Measurements from ENCODE around the gene PLXND1.

PLXND1 gene

DNA sequence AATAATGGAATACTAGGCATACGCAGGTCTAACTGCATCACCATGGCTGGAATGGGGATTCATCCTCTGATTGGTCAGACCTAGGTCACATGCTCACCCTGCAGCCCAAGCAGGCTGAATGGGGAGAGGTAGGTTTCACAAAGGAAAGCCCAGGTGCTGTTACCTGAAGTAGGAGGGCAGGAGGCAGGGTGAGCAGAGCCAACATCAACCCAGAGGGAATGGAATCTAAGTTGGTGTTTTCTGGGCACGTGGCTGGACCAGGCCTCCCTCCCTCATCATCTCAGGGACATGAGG is 70.2 kb downstream of the PLXND1 start:
- ATAC-seq = no peak
- peaks cover 9% of the 10 kb centered on the region for H3K4me1 Mint-ChIP-seq
- DNase-seq (ENCODE audit: low spot score in 2 of 2) = no peak
- H3K9me3 Mint-ChIP-seq = no peaks in the 10 kb centered on the region
- no peak overlapping the region for H3K4me3 Mint-ChIP-seq
- H3K36me3 Mint-ChIP-seq = no peaks in the 10 kb centered on the region
- no peak overlapping the region for H3K27ac Mint-ChIP-seq

DNA sequence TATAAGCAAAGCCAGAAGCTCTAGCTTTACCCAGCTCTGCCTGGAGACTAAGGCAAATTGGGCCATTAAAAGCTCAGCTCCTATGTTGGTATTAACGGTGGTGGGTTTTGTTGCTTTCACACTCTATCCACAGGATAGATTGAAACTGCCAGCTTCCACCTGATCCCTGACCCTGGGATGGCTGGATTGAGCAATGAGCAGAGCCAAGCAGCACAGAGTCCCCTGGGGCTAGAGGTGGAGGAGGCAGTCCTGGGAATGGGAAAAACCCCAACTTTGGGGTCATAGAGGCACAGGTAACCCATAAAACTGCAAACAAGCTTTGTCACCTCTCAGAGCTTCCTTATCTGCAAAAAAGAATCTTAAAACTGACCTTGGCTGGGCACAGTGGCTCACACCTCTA is 71.4 kb downstream of the PLXND1 start:
- no peaks in the 10 kb centered on the region for H3K36me3 Mint-ChIP-seq
- no peaks in the 10 kb centered on the region for H3K9me3 Mint-ChIP-seq
- no peak overlapping the region for H3K4me3 Mint-ChIP-seq
- no peak for DNase-seq (ENCODE audit: low spot score in 2 of 2)
- peaks cover 9% of the 10 kb centered on the region for H3K4me1 Mint-ChIP-seq
- ATAC-seq = no peak
- H3K27ac Mint-ChIP-seq = peak overlapping the region; percentile 34

DNA sequence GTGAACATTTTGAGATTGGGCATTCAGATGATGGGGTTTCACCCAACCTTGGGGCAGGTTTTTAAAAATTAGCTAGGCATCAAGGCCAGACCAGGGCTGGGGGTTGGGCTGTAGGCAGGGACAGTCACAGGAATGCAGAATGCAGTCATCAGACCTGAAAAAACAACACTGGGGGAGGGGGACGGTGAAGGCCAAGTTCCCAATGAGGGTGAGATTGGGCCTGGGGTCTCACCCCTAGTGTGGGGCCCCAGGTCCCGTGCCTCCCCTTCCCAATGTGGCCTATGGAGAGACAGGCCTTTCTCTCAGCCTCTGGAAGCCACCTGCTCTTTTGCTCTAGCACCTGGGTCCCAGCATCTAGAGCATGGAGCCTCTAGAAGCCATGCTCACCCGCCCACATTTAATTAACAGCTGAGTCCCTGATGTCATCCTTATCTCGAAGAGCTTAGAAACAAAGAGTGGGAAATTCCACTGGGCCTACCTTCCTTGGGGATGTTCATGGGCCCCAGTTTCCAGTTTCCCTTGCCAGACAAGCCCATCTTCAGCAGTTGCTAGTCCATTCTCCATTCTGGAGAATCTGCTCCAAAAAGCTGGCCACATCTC is 71.9 kb downstream of the PLXND1 start:
- DNase-seq (ENCODE audit: low spot score in 2 of 2) (no peak), ATAC-seq (no peak)
- Mint-ChIP-seq H3K4me1 (peaks cover 9% of the 10 kb centered on the region), H3K9me3 (no peaks in the 10 kb centered on the region), H3K36me3 (no peaks in the 10 kb centered on the region), H3K27ac (peak overlapping the region; percentile 34), H3K4me3 (no peak overlapping the region)

DNA sequence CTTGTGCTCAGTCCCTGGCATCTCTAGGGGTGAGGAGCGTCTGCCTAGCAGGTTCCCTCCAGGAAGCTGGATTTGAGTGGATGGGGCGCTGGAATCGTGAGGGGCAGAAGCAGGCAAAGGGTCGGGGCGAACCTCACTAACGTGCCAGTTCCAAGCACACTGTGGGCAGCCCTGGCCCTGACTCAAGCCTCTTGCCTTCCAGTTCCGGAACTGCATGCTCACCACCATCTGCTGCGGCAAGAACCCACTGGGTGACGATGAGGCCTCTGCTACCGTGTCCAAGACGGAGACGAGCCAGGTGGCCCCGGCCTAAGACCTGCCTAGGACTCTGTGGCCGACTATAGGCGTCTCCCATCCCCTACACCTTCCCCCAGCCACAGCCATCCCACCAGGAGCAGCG is 73.1 kb downstream of the PLXND1 start:
- DNase-seq (ENCODE audit: low spot score in 2 of 2) (no peak), ATAC-seq (no peak)
- Mint-ChIP-seq H3K4me3 (no peak overlapping the region), H3K4me1 (peaks cover 9% of the 10 kb centered on the region), H3K36me3 (no peaks in the 10 kb centered on the region), H3K27ac (no peak overlapping the region), H3K9me3 (no peaks in the 10 kb centered on the region)

DNA sequence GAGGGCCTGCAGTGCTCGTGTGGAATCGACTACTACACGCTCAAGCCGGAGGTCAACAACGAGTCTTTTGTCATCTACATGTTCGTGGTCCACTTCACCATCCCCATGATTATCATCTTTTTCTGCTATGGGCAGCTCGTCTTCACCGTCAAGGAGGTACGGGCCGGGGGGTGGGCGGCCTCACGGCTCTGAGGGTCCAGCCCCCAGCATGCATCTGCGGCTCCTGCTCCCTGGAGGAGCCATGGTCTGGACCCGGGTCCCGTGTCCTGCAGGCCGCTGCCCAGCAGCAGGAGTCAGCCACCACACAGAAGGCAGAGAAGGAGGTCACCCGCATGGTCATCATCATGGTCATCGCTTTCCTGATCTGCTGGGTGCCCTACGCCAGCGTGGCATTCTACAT is 74.2 kb downstream of the PLXND1 start:
- H3K36me3 Mint-ChIP-seq = no peaks in the 10 kb centered on the region
- no peak for DNase-seq (ENCODE audit: low spot score in 2 of 2)
- no peak overlapping the region for H3K4me3 Mint-ChIP-seq
- H3K4me1 Mint-ChIP-seq = peaks cover 11% of the 10 kb centered on the region
- no peaks in the 10 kb centered on the region for H3K9me3 Mint-ChIP-seq
- ATAC-seq = no peak
- H3K27ac Mint-ChIP-seq = no peak overlapping the region

DNA sequence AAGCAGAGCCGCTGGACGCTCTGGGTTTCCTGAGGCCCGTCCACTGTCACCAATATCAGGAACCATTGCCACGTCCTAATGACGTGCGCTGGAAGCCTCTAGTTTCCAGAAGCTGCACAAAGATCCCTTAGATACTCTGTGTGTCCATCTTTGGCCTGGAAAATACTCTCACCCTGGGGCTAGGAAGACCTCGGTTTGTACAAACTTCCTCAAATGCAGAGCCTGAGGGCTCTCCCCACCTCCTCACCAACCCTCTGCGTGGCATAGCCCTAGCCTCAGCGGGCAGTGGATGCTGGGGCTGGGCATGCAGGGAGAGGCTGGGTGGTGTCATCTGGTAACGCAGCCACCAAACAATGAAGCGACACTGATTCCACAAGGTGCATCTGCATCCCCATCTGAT is 74.8 kb downstream of the PLXND1 start:
- no peak overlapping the region for H3K4me3 Mint-ChIP-seq
- ATAC-seq (no peak), DNase-seq (ENCODE audit: low spot score in 2 of 2) (no peak)
- H3K36me3 Mint-ChIP-seq = no peaks in the 10 kb centered on the region
- peaks cover 5% of the 10 kb centered on the region for H3K4me1 Mint-ChIP-seq
- H3K27ac Mint-ChIP-seq = no peak overlapping the region
- H3K9me3 Mint-ChIP-seq = no peaks in the 10 kb centered on the region

DNA sequence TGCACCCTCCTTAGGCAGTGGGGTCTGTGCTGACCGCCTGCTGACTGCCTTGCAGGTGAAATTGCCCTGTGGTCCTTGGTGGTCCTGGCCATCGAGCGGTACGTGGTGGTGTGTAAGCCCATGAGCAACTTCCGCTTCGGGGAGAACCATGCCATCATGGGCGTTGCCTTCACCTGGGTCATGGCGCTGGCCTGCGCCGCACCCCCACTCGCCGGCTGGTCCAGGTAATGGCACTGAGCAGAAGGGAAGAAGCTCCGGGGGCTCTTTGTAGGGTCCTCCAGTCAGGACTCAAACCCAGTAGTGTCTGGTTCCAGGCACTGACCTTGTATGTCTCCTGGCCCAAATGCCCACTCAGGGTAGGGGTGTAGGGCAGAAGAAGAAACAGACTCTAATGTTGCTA is 75.7 kb downstream of the PLXND1 start:
- Mint-ChIP-seq H3K4me1 (peaks cover 5% of the 10 kb centered on the region), H3K27ac (no peak overlapping the region)
- no peak for ATAC-seq

DNA sequence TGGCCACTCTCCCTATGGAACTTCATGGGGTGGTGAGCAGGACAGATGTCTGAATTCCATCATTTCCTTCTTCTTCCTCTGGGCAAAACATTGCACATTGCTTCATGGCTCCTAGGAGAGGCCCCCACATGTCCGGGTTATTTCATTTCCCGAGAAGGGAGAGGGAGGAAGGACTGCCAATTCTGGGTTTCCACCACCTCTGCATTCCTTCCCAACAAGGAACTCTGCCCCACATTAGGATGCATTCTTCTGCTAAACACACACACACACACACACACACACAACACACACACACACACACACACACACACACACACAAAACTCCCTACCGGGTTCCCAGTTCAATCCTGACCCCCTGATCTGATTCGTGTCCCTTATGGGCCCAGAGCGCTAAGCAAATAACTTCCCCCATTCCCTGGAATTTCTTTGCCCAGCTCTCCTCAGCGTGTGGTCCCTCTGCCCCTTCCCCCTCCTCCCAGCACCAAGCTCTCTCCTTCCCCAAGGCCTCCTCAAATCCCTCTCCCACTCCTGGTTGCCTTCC is 76.2 kb downstream of the PLXND1 start:
- H3K4me1 Mint-ChIP-seq = peaks cover 6% of the 10 kb centered on the region
- H3K27ac Mint-ChIP-seq = no peak overlapping the region
- ATAC-seq (no peak), DNase-seq (ENCODE audit: low spot score in 2 of 2) (no peak)
- no peaks in the 10 kb centered on the region for H3K9me3 Mint-ChIP-seq
- no peaks in the 10 kb centered on the region for H3K36me3 Mint-ChIP-seq
- H3K4me3 Mint-ChIP-seq = no peak overlapping the region

More for the DNA sequence above, 75.7 kb downstream of the PLXND1 start:
- Mint-ChIP-seq H3K4me3 (no peak overlapping the region), H3K36me3 (no peaks in the 10 kb centered on the region), H3K9me3 (no peaks in the 10 kb centered on the region)
- DNase-seq (ENCODE audit: low spot score in 2 of 2) = no peak

DNA sequence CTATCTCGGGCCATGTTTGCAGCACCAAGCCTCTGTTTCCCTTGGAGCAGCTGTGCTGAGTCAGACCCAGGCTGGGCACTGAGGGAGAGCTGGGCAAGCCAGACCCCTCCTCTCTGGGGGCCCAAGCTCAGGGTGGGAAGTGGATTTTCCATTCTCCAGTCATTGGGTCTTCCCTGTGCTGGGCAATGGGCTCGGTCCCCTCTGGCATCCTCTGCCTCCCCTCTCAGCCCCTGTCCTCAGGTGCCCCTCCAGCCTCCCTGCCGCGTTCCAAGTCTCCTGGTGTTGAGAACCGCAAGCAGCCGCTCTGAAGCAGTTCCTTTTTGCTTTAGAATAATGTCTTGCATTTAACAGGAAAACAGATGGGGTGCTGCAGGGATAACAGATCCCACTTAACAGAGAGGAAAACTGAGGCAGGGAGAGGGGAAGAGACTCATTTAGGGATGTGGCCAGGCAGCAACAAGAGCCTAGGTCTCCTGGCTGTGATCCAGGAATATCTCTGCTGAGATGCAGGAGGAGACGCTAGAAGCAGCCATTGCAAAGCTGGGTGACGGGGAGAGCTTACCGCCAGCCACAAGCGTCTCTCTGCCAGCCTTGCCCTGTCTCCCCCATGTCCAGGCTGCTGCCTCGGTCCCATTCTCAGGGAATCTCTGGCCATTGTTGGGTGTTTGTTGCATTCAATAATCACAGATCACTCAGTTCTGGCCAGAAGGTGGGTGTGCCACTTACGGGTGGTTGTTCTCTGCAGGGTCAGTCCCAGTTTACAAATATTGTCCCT is 76.9 kb downstream of the PLXND1 start:
- ATAC-seq = no peak
- H3K4me3 Mint-ChIP-seq = no peak overlapping the region
- H3K27ac Mint-ChIP-seq = no peak overlapping the region
- no peak for DNase-seq (ENCODE audit: low spot score in 2 of 2)
- H3K36me3 Mint-ChIP-seq = no peaks in the 10 kb centered on the region
- no peaks in the 10 kb centered on the region for H3K9me3 Mint-ChIP-seq
- peaks cover 11% of the 10 kb centered on the region for H3K4me1 Mint-ChIP-seq

DNA sequence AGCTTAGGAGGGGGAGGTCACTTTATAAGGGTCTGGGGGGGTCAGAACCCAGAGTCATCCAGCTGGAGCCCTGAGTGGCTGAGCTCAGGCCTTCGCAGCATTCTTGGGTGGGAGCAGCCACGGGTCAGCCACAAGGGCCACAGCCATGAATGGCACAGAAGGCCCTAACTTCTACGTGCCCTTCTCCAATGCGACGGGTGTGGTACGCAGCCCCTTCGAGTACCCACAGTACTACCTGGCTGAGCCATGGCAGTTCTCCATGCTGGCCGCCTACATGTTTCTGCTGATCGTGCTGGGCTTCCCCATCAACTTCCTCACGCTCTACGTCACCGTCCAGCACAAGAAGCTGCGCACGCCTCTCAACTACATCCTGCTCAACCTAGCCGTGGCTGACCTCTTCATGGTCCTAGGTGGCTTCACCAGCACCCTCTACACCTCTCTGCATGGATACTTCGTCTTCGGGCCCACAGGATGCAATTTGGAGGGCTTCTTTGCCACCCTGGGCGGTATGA is 77.8 kb downstream of the PLXND1 start, which contains the start of gene RHO:
Gene RHO (plus strand): TSS at position 51 of the 512 bp plus-strand sequence. CDS start 95 bp downstream, at position 146.
- no peaks in the 10 kb centered on the region for H3K9me3 Mint-ChIP-seq
- ATAC-seq (no peak), DNase-seq (ENCODE audit: low spot score in 2 of 2) (no peak)
- H3K27ac Mint-ChIP-seq = peak within 1 kb of the TSS; percentile 75
- no peaks in the 10 kb centered on the region for H3K36me3 Mint-ChIP-seq
- peaks cover 11% of the 10 kb centered on the region for H3K4me1 Mint-ChIP-seq
- no peak within 1 kb of the TSS for H3K4me3 Mint-ChIP-seq

DNA sequence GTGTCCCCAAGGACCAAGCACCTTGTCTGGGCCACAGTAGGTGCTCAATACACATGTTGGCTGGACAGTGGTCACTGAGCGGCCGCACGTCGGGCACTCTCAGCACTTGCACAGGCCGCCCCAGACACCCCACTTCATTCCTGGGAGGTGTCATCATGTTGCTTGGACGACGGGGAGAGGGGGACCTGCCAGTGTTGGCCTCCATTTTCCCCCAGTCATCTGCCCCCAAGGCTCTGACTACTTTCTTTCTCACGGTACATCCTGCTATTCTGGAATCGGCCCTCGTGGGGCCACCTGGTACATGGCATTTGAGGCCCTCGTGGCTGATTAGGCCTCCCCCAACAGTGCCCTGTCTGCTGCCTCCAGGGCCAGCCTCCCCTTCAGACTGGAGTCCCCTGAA is 79.2 kb downstream of the PLXND1 start:
- H3K4me3 Mint-ChIP-seq = no peak overlapping the region
- no peak for DNase-seq (ENCODE audit: low spot score in 2 of 2)
- H3K9me3 Mint-ChIP-seq = no peaks in the 10 kb centered on the region
- ATAC-seq = no peak
- peak overlapping the region; percentile 75 for H3K27ac Mint-ChIP-seq
- no peaks in the 10 kb centered on the region for H3K36me3 Mint-ChIP-seq
- H3K4me1 Mint-ChIP-seq = peaks cover 11% of the 10 kb centered on the region

DNA sequence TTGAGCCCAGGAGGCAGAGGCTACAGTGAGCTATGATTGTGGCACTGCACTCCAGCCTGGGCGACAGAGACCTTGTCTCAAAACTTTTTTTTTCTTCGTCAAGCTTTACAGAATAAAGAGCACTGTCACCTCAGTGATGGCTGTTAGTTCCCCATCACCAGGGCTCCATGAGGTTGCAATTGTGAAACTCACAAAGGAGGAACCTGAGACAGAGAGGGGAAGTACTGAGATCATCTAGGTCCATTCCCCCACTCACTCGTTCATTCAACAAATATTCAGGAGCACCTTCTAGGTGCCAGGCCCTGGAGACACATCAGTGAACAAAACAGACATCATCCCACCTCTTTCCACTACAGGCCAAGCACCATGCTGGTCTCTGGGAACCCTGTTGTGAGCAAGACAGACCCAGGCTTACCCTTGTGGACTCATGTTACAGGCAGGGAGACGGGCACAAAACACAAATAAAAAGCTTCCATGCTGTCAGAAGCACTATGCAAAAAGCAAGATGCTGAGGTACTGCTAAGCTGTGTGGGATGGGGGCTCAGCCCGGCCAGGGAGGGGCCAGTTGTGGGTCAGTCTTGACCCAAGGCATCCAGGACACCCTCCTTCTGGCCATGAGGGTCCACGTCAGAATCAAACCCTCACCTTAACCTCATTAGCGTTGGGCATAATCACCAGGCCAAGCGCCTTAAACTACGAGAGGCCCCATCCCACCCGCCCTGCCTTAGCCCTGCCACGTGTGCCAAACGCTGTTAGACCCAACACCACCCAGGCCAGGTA is 80.2 kb downstream of the PLXND1 start:
- Mint-ChIP-seq H3K4me1 (peaks cover 11% of the 10 kb centered on the region), H3K9me3 (no peaks in the 10 kb centered on the region), H3K27ac (no peak overlapping the region), H3K36me3 (no peaks in the 10 kb centered on the region), H3K4me3 (no peak overlapping the region)
- DNase-seq (ENCODE audit: low spot score in 2 of 2) (no peak), ATAC-seq (peak; percentile 17)

DNA sequence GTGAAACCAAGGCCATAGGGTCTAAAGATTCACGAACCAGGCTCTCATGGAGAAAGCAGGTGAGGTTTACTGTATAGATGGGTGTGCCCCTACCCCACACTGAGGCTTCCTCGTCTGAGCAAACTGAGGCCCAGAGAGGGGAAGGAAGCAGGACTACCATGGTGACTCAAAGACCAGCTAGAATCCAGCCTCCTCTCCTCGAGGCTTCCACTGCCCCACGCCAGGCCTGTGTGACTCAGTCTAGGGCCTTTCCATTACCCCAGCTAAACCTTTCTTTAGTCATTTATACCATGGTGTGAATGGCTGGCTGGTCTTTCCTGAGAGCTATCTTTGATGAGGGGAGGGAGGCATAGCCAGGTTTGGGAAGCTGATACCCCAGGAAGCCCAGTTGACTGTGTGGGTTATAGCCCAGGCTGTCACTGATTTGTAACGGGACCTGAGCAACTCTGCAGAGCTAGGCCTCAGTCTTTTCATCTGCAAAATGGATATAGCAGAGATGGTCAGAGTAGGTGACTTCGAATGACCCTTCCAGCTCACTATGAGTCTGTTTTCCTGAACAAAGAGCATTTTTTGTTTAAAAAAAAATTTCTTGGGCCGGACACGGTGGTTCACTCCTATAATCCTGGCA is 81.0 kb downstream of the PLXND1 start:
- Mint-ChIP-seq H3K9me3 (no peaks in the 10 kb centered on the region), H3K4me3 (no peak overlapping the region), H3K36me3 (no peaks in the 10 kb centered on the region), H3K27ac (no peak overlapping the region), H3K4me1 (peaks cover 11% of the 10 kb centered on the region)
- ATAC-seq (peak; percentile 86), DNase-seq (ENCODE audit: low spot score in 2 of 2) (no peak)

DNA sequence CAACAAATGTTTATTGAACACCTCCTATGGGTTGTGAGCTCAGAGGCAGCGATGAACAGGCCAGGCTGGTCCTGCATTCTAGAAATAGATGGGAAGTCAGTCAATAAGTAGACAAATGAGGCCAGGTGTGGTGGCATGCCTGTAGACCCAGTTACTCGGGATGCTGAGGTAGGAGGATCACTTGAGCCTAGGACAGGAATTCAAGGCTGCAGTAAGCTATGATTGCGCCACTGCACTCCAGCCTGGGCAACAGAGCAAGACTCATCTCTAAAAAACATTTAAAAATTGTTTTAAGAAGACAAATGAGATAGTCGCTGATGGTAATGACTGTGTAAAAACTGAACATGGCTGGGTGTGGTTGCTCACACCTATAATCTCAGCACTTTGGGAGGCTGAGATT is 82.4 kb downstream of the PLXND1 start:
- H3K4me1 Mint-ChIP-seq = peaks cover 18% of the 10 kb centered on the region
- ATAC-seq = no peak

DNA sequence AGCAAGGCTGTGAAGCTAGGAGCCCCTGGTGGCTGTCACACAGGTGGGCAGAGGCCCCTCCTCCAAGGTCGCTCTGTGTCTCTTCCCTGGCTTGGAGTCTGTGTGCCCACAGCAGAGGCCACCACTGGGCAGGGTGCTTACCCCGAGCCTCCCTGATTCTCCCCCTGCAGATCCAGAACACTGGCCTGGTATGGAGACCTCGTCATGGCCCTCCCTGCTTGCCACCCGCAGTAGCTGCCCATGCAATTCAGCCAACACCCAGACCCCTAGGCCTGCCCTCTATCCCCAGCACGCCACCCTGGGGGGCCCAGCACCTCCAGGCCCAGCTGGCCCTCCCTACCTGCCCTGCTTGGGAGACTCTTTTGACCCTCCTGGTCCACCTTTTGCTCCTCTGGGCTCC is 83.5 kb downstream of the PLXND1 start:
- no peak for ATAC-seq

More for the DNA sequence above, 82.4 kb downstream of the PLXND1 start:
- H3K9me3 Mint-ChIP-seq = no peaks in the 10 kb centered on the region
- no peaks in the 10 kb centered on the region for H3K36me3 Mint-ChIP-seq
- no peak overlapping the region for H3K4me3 Mint-ChIP-seq
- H3K27ac Mint-ChIP-seq = no peak overlapping the region
- no peak for DNase-seq (ENCODE audit: low spot score in 2 of 2)

More for the DNA sequence above, 83.5 kb downstream of the PLXND1 start:
- Mint-ChIP-seq H3K4me3 (no peak overlapping the region), H3K4me1 (peaks cover 17% of the 10 kb centered on the region), H3K9me3 (no peaks in the 10 kb centered on the region), H3K27ac (no peak overlapping the region), H3K36me3 (no peaks in the 10 kb centered on the region)
- no peak for DNase-seq (ENCODE audit: low spot score in 2 of 2)
